HG02588 (cell line): ENCODE results near the gene BRI3.

Experiments used
- ATAC-seq: cut with Tn5 transposase; IDR thresholded peaks from one replicate; pipeline ENCODE4 v1.9.1; 2021; ENCODE audit warnings: mild to moderate bottlenecking, moderate library complexity; ENCODE audit not compliant: unreplicated experiment

BRI3 gene, protein sequence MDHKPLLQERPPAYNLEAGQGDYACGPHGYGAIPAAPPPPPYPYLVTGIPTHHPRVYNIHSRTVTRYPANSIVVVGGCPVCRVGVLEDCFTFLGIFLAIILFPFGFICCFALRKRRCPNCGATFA

DNA sequence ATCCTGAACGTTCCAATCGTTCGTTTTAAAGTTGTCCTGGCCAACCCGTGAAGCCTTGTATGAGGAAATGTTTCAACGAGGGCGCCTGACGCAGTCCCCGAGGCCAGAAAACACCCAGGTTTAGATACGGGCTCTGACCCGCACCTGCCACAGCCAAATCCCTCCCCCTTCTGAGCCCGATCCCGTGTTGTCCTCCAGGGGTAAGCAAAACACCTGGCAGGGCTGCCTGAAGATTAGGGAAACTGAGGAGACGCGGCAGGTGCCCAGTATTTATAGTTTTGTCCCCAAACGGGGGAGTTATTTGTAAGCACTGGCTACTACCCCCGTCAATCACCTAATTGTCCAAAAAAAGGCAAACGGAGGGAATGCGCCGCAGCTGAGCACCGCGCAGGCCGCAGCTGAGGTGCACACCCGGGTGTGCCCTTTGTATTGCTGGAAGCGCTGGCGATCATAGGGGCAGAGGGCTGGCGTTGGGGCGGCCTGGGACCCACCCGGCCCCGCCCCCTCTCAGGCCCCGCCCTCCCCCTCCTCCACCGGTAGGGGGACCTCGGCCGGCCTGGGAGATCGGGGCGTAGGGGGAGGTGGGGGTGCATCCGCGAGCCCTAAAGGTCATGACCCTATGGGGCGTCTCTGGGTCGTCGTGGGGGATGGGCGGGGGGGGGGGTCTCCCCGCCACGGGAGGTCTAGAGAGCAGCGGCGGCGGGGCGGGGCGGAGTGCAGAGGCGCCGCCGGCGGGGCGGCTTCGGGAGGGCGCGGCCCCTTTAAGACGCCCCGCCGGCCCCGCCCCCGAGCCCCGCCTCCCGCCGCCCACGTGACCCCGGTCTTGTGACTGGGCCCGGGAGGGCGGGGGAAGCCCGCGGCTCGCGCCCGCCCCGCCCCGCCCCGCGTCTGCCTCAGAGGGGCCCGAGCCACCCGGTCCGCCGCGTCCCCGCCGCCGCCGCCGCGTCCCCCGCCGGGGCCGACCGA lies at the start of gene BRI3:
Gene BRI3 (plus strand): TSS at position 896 of the 966 bp plus-strand sequence. CDS start 110 bp downstream, outside the sequence.
- ATAC-seq = peak; percentile 75

DNA sequence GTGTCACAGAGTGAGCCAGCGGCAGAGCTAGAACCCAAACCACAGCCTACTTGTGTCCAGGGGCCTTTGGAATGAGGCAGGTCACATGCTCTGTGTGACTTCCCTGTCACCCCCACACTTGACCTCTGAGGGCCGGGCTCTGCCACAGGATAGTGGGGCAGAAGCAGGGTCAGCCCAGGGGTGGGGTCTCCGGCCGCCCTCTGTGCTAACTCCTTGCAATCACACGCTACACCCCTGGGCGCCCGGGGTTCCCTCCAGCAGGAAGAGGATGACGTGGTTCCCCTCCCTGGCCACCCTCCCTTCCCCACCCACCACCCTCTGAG lies 49.3 kb upstream of the BRI3 start:
- no peak for ATAC-seq

DNA sequence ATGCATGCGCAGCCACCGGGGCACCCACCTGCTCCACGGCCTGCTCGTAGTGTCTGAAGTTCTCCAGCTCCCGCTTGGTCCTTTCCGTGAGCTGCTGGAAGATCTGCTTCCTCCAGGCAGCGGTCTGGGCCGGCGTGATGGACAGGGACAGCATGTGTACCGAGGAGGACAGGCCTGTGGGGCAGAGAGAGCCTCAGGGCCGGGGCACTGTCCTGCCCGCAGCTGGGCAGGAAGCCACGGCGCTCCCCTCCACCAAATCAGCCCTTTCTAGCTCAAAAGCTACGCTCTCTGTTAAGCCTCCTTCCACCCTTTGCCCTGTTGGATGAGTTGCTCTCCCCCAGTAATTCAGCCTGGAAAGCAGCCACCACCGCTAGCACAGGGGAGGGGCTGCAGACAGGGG lies 48.7 kb upstream of the BRI3 start:
- ATAC-seq = no peak

DNA sequence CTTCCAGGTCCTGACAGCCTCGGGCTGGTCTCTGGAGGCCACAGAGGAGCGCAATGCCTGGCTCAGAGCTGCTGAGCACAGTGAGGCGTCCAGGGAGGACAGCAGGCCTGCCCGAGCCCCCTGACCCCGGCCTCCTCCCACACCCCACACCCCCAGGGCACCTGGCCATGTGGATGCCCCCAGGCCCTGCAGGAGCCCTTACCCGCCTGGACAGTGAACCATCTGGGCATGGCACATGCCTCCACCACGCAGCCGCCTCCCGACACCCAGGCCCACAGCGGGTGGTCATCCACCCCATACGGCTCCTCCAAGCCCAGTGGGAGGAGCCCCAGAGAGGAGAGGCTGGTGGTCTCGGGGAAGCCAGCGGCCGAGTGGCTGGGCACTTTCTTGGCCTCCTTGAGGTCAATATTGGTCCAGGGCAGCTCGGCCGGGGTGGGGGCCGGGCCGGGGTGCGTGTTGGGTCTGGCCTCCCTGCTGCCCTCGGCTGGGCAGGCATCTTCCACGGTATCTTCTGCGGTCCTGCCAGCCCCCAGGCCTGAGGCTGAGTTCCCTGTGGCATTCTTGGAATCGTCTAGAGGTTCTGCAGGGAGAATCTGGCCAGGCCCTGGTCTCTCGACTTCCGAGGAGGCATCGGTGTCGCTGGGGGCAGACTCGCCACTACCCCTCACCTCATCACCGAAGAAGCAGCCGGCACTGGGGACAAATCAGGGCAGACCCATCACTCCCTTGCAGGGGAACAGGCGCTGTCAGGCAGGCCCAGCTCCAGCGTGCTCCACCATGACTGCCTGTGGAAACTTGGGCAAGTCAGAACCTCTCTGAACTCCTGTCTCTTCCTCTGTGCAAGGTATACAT lies 48.0 kb upstream of the BRI3 start:
- ATAC-seq = no peak

DNA sequence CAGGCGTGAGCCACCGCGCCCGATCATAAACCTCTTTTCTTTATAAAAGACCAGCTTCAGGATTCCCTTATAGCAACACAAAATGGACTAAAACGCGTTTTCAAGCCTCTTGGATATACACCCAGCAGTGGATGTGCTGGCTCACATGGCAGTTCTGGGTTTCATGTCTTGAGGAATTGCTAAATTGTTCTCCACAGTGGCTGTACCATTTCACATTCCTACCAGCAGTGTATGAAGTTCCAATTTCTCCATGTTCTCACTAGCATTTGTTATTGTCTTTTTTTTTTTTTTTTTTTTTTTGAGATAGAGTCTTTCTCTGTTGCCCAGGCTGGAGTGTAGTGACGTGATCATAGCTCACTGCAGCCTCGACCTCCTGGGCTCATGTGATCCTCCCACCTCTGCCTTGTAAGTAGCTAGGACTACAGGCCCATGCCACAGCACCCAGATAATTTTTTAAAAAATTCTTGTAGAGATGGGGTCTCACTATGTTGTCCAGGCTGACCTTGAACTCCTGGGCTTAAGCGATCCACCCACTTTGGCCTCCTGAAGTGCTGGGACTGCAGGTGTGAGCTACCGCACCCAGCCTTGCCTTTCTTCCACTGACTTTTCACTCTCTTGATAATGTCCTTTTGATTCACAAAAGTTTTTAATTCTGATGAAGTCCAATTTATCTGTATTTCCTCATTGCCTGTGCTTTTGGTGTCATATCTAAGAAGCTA lies 46.9 kb upstream of the BRI3 start:
- no peak for ATAC-seq

DNA sequence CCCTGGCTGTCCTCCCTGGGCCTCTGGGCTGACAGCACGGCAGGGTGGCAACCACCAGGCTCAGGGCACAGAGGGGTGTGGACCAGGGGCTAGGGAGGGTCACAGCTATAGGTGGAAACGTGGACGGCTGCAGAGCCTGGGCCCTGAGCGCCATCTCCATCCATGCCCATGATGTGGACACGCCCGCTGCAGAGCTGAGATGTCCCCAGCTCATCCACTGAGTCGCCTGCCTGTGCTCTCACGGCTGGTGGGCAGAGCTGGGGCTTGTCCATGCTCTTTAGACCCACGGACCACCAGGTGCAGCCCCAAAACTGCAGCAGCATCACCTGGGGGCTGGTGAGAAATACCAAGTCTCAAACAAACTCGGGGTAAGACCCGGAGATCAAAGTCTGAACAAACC lies 45.6 kb upstream of the BRI3 start:
- ATAC-seq = no peak

DNA sequence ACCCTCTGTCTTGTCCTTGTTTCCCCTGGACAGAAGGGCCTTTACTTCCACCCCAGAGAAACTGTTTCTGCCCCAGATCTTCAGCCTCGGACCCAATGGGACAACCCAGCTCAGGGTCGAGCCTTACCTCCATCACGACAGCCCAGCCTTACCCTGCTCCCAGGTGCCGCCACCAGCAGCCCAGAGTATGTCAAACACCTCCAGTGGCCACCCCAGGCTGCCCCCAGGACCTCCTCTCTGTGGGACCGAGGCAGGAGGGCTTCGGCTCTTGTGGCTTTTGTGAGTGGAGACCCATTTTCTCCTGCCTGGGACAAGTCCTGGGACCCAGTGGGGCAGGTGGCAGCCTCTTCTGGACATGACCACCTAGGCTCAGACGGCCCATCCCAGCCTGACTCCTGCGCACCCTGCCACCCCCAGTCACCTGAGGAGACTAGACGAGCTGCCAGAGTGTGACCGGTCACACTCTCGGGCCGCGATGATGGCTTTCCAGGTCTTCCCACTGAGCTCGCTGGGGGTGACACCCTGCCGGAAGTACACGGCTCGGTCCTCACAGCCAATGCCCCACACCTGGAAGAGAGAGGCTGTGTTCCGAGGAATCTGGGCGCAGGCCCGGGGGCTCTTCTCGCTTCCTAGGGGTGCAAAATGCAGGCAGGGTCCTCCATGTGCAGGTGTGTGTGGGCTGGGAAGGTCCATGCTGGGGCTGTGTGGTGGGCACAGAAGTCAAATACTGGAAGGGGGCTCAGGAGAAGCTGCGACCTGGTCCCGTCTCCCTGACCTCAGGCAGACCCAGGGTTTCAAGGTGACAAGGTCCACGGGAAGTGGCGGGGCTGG lies 44.9 kb upstream of the BRI3 start:
- ATAC-seq = no peak

DNA sequence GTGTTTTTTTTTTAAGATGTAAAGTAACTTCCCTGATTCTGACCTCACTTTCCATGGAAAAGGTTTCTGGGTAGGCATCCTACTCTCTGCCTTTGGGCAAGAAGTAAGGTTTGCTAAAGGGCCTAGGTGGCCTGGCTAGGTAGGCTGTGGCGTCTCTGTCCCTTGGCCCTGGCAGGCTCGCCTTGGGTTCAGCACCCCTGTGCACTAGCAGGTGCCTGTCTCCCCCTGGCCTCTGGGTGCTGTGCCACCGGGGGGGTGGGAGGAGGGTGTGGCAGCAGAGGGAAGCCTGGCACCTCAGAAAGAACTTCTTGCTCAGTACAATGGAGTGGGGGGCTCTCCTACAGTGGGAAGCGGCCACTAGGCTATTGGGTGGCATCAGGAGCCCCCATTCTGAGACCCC lies 43.4 kb upstream of the BRI3 start:
- no peak for ATAC-seq

DNA sequence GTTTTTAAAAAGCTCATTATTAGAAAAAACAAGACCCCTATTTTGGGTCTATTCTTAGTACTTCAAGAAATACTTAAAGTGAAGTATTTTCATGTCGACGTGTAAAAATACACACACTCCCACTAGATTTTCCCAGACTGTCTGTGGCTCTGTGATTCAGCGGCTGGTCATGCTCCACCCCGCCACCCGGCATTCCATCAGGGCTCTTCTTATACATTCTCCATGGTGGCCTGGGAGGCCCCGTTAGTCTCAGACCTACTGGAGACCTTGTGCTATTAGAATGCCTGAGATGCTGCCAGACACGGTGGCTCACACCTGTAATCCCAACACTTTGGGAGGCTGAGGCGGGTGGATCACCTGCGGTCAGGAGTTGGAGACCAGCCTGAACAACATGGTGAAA lies 42.5 kb upstream of the BRI3 start:
- ATAC-seq = no peak

DNA sequence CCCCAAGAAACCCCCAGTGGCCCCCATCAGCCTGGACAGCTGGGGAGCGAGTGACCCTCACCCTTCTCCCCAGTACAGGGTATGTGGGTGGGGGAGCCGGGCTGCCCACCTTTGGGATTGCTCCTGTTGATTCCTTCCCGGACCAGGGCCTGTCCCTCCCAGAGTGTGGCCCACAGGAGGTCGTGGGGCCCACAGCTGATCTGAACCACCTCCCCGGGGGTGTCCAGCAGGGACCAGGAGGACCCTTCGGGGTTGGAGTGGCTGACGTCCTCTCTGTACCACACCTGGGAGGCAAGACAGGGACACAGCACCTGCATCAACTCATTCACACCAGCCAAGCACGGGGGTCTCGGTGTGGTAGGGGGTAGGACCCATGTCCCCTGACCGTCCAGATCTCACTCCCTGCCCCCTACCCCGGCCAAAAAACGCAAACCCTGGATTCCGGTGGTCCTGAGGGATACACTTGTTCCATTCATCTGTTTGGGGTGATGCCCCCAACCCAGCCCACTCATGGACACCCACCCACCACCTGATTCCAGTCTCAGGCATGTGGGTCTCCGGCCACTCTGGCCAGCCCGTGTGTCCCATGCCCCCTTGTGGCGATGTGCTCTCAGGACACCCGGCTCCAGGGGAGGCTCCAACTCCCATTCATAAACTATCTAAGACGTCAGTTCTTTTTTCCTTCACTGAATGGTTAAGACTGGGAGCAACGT lies 40.4 kb upstream of the BRI3 start:
- ATAC-seq = peak; percentile 53

DNA sequence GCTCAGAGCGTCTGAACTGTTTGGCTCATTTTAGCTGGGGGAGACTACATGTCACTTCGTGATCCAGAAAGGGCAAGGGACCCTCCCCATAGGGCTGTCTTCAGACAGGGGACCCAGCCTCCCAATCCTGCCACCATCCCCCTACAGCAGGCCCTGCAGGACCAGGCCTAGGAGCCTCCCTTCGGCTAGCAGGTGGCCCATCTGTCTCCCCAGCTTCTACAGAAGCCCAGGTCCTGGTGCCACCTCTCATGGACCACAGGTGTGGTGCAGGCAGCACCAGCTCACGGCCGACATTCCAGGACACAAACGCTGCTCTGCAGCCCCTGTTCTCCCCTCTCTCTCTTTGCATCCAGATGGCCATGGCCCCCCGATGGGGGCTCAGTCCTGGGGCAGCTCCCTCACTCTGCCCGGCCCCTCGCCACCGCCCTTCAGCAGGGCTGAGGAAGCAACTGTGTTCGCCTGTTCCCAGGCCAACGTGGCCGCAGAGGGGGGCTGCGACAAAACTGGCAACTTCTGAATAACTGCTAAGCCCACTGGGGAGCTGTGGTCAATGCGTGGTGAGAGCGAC lies 39.7 kb upstream of the BRI3 start:
- ATAC-seq = no peak

DNA sequence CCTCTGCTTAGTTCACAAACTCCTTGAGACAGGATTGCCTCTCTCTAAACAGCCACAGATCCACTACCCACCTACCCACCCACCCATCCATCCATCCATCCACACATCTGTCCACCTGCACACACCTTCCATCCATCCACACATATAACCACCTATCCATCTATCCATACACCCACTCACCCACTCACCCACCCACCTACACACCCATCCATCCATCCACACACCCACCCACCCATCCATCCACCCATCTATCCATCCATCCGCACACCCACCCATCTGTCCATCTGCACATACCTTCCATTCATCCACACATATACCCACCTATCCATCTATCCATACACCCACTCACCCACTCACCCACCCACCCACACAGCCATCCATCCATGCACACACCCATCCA lies 39.1 kb upstream of the BRI3 start:
- ATAC-seq = no peak

DNA sequence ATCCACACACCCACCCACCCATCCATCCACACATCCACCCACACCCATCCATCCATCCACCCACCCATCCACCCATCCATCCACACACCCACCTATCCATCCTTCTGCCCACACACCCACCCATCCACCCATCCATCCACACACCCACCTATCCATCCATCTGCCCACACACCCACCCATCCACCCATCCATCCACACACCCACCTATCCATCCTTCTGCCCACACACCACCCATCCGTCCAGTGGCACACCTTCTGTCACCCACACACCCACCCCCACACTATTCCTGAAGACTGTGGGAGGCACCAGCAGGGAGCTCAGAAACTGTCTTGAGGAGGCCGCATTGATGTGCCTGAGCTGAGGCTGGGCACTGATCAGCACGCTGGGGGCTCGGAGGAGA lies 38.6 kb upstream of the BRI3 start:
- ATAC-seq = no peak

DNA sequence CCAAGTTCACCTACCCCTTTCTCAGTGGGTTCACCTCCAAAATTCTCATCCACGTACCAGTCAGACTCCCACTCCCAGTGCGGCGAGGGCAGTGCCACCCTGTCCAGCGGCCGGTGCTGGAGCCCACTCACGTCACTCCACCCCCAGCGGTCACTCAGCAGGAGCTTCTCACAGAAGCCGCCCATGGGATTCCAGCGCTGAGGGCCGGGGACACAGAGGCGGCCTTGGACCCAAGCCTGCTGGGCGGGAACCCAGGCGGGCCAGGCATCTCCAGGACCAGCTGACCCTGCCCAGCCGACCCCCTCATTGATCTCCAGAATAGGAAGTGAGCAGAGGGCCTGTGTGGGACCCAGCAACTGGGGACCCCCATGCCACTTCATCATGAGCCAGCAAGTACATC lies 36.6 kb upstream of the BRI3 start:
- no peak for ATAC-seq

DNA sequence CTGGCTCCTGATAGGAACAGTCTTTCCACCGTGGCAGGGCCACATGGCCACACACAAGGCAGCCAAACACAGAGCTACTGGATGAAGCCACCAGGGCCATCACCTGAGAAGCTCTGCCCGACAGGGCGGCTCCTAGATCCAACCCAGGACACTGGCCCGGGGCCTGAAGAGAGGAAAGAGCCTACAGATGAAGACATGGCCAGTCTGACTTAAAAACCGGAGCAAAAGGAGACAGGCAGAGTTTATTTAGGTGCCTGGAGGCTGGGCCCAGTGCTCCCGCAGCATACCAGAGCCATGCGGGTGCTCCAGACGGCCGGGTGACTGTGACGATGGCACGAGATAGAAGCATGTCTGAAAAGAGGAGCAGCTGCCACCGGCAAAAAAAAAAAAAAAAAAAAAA lies 33.3 kb upstream of the BRI3 start:
- no peak for ATAC-seq

DNA sequence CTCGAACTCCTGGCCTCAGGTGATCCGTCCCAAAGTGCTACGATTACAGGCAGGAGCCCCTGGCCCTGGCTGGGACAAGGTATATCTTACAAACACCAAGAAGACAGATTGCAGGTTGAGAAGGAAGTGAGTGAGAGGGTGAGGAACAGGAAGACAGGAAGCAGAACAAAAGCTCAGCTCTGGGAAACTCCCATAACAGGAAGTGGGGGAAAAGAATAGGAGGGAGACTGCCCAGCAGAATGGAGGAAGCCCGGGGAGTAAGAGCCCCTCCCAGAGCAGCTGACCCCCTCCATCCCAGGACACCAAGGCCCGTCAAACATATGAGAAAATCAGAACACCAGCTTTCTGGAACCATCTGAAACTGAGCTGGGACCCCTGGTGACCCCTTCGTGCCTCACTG lies 32.4 kb upstream of the BRI3 start:
- no peak for ATAC-seq

DNA sequence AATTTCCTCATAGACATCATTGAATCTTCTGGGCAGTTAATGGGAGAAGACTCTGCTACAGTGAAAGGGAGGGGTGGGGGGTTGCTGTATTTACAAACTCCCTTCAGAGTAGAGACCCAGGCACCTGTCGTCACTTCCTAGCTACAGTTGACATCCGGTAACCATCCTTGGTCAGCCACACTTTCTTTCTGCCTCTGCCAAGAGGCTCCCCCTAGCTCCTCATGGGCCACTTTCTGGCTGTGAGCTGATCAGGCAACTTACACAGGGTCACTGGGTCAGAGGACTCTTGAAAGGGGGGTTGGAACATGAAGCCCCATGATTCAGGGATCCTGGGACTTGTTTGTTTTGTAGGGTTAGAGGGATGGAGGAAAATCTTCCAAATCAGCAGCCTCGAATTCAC lies 30.7 kb upstream of the BRI3 start:
- ATAC-seq = no peak

DNA sequence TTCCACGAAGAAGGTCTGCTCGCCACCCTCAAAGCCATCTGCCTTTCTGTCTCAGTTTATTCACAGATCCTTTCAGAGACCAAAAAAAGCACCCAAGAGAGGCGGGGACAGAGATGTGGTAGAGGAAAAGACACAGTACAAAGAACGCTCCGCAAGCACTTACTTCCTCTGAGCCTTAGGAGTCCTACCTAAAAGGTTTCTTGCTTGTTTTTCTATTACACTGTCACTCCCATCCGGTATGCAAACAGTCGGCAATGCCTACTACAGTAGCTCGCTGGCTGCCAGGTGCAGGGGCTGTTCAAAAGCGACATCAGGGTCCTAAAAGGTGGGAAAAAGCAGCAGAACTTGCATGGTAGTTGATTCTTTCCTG lies 30.3 kb upstream of the BRI3 start:
- ATAC-seq = peak; percentile 30
